HG02870 (cell line): ENCODE data around the gene SMYD3.

Experiments used
- ATAC-seq: cut with Tn5 transposase; IDR thresholded peaks from one replicate; pipeline ENCODE4 v1.9.1; 2021; ENCODE audit warnings: mild to moderate bottlenecking, moderate library complexity; ENCODE audit not compliant: unreplicated experiment

Gene SMYD3

DNA sequence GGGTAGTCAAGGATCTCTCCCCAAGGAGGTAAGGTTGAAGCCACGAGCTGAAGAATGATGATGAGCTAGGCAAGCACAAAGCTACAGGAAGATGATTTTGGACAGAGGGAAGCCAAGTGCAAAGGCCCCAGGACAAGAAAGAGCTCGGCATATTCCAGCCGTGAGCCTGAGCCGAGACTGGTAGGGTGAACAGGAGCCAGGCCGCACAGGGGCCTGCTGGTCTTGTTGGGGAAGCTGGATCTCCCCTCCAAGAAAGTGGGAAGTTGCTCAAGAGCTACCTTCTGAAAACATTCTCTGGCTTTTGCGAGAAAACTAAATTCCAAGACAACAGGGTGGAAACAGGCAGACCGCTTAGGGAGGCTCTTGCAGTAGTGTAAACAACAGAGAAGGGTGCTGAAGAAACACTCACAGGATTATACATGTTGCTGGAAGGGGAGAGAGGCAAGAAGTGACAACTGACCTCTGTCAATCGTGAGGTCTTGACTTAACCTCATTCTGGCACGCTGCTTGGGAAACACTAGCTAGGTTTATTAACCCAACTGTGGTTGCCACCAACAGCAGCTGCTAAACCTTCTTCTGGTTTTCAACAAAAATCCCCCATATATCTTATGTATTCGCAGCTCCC, 625.2 kb downstream of the SMYD3 start:
- no peak for ATAC-seq

DNA sequence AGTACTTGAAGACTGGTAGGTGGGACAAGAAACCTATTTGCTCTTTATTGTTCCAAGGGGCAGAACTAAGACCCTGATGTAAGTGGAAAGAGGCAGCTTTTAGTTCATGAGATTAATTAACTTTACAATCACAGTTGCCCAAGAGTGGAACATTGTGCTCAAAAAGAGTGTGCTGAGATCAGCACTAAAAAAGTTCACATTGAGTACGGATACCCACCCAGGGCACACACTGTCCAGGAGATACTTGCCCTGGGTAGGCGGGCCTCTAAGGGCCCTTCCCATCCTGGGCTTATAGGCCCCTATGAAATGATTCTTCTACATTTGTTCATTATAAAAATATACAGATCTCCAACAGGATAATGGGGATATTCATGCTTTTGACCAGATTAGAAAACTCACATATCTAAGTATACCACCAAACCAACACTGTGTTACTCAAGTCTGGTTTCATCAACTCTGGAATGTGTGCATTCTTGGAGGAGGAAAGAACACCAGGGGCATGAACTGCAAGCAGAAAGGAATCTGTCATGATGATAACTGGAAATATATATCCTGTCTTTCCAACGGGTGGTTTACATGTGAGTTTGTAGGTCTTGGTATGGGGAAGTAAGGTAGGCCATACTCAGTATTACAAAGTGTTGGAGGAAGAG, 626.2 kb downstream of the SMYD3 start:
- ATAC-seq = no peak

DNA sequence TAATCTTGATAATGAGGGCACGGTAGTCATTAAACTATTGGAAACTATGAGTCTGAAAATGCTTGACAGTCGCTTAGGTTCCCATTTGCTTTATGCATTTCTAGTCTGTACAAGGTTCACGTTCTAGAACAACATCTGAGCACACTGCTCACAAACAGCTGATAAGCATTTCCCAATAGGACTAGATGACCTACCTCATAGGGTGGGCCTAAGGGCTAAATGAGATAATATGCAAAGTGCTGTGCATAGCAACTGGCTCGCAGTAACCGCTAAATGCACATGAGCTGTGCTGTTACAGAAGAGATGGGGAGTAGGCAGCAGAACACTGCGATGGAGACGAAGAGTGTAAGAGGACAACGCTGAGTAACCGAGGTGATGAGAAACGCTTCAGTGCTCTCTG, 628.0 kb downstream of the SMYD3 start:
- no peak for ATAC-seq

DNA sequence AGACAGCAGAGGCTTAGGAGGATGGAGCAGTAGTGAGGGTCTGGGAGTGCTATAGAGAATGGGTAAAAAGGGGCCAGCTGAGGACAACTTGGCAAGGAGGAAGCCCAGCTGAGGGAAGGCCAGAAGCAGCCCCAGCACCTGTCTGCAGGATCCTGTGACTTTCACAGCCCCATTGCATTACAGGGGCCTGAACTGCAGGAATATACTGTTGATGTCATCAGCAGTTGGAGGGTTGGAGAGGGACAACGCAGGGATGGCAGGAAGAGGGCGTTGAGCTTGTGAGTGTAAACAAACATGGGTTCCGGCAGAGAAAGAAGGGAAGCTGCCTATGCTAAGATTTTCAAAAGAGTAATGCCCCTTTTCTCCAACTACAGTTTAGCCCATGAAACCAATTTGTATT, 628.5 kb downstream of the SMYD3 start:
- no peak for ATAC-seq

DNA sequence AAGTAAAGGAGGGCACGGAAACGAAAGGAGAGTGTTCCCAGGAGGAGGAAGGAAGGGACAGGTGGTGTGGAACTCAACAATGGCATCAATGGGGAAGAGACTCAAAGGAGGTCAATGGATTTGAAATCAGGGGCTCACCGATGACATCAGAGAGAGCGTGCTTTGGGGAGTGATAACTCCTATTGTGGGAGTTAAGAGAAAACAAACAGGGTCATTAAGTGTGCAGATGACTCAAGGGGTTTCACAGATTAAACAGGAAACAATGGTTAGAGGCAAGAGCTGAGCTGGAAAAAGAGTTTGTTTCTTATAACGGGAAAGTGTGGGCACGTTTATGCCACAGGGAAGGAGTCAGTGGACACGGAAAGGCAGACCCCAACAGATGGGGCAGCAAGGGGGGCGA, 629.1 kb downstream of the SMYD3 start:
- ATAC-seq = no peak

DNA sequence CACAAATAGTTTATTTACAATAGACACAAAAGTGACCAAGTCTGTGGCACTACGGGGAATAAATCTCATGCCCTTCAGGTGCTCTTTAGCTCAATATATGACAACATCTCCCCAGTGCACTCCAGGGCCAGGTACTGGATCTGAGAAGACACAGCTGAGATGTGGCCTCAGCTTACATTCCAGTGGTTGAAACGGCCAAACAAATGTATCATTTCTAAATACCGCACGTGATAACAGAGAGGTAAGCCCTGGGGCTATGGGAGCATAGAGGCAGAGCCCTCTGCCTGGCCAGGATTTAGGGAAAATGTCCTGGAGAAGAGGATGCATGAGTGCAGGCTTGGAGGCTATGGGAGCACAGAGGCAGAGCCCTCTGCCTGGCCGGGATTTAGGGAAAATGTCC, 630.5 kb downstream of the SMYD3 start:
- no peak for ATAC-seq

DNA sequence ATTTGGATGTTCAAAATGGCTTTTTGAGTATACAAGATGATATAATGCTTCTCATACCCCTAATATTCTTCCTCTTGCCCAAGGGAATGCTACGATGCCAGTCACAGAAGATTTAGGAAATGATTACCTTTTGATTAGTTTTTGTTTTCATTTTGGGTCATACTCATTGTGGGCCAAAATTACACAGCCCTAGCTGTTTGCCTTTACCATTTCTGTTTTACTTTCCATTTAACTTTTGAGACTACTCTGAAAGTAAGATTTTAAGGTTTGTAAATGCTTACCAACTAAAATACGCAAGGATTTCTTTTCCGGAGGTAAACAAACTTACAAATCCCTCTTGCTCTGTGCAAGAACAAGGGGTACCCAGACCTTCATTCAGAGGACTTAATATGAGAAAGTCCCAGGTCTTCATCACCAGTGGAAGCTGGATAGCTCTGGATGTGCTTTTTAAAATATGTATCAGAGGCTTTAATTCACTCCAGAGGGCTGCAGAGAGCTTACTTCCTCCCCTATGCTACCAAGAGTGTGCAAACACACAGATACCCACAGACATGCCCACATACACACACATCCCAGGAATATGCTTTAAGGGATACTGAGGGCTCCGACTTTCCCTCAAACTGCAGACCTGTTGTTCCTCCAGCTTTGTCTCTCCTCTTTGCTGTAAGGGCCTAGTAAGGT, 631.4 kb downstream of the SMYD3 start:
- no peak for ATAC-seq

DNA sequence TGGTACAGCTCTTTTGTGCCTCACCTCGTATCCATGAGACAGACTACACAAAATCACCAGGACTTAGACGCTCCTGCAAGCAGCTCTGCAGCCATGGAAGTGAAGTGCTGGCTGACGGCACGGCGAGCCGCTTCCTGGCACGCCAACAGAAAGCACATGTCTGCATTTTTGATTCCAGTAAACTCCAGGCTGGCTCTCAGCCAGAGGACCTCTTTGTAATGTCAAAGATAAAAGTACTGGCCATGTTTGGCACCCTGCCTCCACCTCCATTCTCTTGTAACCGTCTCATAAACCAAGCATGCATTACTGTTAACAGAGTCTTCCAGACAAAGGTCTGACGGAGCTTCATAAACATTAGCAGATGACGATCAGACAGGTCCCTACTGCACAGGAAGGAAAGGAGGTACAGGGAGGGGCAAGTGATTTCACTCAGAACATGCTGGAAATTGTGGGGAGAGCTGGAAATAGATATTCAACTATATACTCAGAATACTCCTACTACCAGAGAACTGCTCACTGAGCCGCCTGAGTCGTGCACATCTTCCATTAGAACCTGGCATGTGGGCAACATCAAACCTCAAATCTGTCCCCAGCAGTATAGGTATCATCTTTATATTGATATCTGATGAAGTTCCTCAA, 632.0 kb downstream of the SMYD3 start:
- ATAC-seq = no peak

DNA sequence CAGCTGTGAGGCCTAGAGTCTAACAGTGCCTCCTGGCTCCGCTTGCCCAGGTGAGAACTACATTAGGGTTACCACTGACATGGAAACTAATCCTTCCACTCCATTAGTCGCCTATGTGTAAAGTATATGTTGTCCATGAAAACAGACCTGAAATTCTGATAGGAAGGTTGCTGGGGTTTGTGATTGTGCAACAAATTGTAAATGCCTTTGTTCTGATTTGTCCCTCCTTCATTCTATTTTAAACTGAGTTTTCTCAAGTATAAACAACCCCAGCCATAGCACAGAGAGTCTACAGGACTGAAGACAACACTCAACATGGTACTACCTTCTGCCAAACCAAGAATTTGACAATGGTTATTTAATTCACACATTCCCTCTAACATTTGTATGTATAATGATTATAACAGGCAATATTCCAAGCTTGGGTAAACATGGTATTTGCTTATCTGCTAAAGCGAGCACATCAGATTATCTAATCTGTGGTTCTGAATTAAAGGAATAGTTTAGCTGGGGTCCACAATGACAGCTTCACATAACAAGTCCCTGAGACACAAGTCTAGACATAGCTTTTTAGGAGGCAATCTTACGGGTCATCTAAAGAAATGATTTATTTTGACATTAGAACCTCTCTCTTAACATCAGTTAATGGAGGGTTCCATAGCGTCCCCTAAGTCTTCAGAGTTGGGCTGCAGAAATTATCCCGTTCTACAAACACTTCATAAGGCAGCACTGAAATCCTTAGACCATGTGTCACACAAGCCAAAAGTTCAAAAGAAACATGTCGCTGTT, 633.0 kb downstream of the SMYD3 start:
- no peak for ATAC-seq

DNA sequence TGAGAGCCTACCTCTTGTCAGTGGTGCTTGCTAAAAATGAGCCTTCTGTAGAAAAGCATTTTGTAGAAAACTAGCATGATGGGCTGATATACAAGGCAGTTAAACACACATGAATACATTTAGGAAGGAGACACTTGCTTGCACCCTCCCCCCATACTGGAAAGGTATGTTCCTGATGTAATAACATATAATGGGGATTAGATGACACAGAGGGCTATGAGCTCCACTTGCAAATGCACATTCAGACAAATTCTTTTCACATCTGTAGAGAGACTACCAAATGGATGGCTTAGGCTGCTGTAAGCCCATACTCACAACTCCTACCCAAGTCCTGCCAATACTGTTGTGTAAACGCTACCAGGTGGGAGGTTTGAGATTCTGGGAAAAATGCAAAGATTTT, 634.0 kb downstream of the SMYD3 start:
- ATAC-seq = no peak

DNA sequence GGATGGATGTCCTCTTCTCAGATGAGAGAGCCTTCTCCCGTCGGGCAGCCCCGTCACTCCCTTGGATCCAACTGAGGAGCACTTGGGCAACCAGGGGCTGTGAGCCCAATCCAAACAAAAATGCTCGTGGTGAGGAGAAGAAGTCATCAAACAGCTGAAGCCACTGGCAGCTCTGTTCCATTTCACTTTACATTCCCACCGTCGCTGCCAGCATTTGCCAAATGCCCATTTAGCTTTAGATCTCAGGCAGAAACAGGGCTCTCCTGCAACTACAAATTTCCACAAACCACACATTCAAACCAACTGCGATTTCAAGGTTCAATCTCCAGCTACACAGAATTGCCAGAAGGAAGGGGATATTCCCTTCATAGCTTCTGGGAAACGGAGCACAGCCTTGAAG, 634.6 kb downstream of the SMYD3 start:
- ATAC-seq = no peak

DNA sequence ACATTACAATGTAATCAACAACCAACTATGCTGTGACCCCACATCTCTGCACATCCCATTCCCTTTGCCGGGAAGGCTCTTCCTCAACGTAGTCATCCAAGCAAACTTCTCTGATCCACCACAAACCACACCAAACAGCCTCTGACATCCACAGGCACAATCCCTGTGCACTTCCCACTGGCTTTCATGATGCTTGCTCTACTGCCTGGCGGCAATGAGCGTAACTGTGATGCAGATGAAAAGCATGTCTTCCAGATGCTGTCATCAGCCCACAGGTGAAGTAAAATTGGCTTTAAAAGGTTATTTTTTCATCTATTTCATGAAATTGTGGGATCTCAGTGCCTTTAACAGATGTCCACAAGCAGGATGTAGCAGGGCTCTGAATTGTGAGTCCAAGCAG, 635.2 kb downstream of the SMYD3 start:
- no peak for ATAC-seq

DNA sequence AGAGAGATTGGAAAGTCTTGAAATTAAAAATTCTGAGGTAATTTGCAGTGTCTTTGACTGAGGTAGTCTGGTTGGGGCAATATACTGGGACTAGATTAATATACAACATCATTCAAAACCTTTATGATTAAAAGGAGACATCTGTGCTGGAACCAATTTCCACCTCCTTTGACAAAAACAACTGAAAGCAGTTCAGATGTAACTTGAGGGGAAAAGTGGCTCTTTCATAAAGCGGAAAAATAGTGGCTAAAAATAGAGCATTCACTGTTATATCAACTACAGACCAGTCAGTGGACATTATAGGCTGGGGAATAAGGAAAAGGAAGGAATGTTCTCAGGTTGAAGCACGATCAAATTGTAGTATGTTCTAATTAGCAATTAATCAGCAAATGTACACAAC, 635.9 kb downstream of the SMYD3 start:
- ATAC-seq = no peak

DNA sequence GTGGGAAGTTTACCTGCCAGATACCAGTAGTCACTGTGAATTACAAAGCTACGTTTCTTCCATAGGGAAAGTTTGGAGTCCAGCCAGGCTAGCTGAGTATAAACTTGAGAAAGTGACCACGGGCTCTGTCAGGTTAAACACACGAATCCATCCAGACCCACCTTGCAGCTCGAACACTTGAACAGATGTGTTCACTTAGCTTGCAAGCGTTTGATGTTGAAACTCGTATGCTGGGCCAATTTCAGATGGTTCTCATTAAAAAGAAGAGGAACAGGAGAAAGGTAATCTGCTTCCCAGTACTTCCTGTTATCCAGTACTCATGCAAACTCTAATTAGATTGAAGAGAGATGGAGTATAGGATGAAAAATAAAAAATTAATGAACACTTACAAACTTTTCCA, 636.4 kb downstream of the SMYD3 start:
- ATAC-seq = no peak

DNA sequence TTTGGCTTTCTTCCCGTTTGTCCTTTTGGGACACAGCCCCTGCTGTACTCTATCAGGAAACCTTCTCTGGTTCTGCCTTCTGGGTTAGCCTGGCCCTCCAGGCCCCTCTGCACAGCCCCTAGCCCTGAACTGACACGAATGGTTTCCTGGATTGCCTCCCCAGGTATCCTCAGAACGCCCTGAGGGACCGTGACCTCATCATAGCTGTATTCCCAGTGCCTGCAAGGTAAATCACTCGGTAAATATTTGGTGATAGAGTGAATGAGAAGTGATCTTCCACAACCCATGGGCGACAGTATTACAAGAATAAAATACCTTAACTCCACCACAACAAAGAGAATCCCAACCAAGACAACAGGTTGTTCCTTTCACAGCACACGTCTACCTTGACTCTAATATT, 637.2 kb downstream of the SMYD3 start:
- ATAC-seq = no peak

DNA sequence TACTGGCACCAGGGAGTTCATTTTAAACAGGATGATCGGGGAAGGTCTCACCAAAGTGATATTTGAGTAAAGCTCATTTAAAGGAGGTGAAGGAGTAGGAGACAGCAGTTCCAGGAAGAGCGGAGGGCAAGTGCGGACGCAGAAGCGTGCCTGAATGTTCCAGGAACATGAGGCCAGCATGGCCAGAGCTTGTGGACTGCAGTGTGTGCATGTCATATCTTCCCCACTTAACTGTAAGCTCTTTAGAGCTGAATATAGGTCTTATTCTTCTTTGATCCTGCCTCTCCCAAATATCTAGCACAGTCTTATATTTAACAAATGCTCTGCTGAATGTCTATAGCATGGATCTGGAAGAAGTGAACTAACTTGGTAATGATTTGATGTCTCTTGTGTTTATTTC, 639.3 kb downstream of the SMYD3 start:
- no peak for ATAC-seq

DNA sequence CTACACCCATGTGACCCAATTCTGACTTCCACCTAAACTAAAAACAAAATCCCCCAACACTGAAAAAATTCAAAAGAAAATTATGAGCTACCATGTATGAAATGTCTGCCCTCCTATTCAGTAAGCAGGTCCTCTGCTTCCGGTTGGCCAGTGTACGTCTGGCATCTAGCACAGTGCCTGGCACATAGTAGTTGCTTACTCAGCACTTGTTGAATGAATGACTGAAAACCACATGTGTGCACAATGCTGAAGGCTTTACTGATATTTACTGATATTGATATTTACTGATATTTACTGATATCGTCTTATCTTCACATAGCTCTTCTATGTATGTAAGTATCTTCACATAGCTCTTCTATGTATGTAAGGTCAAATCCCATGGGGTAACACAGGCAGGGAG, 642.2 kb downstream of the SMYD3 start:
- no peak for ATAC-seq

DNA sequence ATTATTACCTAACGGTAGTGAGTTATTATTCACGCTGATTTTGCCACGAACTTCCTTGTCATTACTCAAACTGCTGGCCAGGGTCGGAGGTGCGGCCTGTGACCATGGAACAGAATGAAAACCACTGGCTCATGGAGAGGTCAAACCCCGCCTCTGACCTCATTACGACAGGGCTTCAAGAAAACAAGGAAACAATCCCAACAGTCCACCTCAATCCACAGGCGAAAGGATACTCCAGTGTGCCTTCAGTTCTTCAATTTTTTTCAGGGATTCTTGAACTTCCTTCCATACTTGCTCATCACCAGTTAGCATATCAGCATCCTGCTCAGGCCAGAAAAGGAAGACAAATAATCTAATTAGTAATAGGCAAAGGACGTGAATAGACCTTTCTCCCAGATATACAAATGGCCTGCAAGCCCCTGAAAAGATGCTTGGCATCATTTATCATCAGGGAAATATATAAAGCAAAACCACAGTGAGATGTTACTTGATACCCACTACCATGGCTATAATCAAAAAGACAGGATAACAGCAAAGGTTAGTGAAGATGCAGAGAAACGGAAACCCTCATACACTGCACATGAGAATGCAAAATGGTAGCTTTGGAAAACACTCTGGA, 643.4 kb downstream of the SMYD3 start:
- ATAC-seq = no peak

DNA sequence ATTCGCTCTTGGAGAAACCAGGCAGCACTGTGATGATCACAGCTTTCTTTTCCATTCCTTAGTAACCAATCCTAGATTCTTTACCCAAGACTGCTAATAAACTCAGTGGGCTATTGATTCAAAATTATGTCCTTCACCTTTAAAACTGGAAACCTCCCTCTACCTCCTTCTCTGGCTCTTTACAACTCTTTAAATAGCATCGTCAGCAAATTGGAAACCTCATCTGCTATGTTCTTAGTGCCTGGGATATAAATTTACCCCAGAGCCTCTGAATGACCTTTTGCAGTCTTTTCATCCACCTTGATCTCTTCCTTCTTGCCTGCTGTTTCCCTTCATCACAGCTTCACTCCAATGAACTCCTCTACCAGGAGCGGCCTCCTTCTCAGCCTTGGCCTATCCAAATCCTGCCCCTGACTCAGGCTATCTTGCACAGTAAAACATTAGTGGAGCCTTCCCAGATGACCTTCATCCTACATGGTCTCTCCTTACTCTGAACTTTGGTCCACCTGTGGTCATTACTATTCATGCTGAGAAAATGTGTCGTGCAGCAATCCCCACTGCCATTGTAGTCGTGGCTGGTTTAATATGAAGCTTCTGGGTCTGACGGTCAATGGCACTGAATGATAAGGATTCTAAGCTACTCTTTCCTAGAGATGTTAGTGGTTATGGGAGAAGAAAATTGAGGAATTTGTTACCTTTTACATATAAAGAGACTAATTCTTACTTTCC, 644.1 kb downstream of the SMYD3 start:
- no peak for ATAC-seq
